Endodermal cell (in vitro differentiated cells): ENCODE results near the gene COQ8A. TPM values are rescaled to one million over a fixed set of nuclear protein-coding genes. Genes with fewer than 3 reads are reported as not detected.
"Not testable (repeated sequence)": the region's sequence is repeated elsewhere in the genome, so short reads cannot be mapped to it uniquely, and the experiment has no call there.

Experiments
- DNase-seq: peaks from one replicate; pipeline ENCODE4 v3.0.0-alpha.2; 2017
- H3K27ac ChIP-seq: 2 replicates; pipeline ENCODE4 v1.5.1; 2013; ENCODE audit warnings: mild to moderate bottlenecking, low read depth, low read length, moderate library complexity
- H3K27me3 ChIP-seq: 2 replicates; pipeline ENCODE4 v1.6.1; 2013; ENCODE audit warnings: mild to moderate bottlenecking, low read length, moderate library complexity; ENCODE audit not compliant: insufficient read depth, control insufficient read depth, poor library complexity, severe bottlenecking
- H3K36me3 ChIP-seq: 2 replicates; pipeline ENCODE4 v1.7.0; 2013; ENCODE audit warnings: mild to moderate bottlenecking, low read length, moderate library complexity; ENCODE audit not compliant: control insufficient read depth, insufficient read depth
- H3K4me1 ChIP-seq: one replicate; pipeline ENCODE4 v1.7.0; 2013; ENCODE audit warnings: low read length; ENCODE audit not compliant: control insufficient read depth, insufficient read depth
- H3K4me3 ChIP-seq: 2 replicates; pipeline ENCODE4 v1.5.1; 2013; ENCODE audit warnings: mild to moderate bottlenecking, low read length, moderate library complexity
- H3K9ac ChIP-seq: 2 replicates; pipeline ENCODE4 v1.6.1; 2013; ENCODE audit warnings: mild to moderate bottlenecking, low read length, moderate library complexity; ENCODE audit not compliant: poor library complexity, severe bottlenecking; ENCODE audit errors: extremely low read depth
- H3K9me3 ChIP-seq: 2 replicates; pipeline ENCODE4 v1.6.1; 2013; ENCODE audit warnings: mild to moderate bottlenecking, low read length, moderate library complexity; ENCODE audit not compliant: control insufficient read depth
- H3K27ac Mint-ChIP-seq: 2 replicates; pipeline ENCODE4 v1.8.0; 2020; ENCODE audit warnings: mixed read lengths
- H3K27me3 Mint-ChIP-seq: 2 replicates; pipeline ENCODE4 v1.8.0; 2021; ENCODE audit warnings: mild to moderate bottlenecking, mixed read lengths; ENCODE audit not compliant: insufficient read depth
- H3K36me3 Mint-ChIP-seq: 2 replicates; pipeline ENCODE4 v1.8.0; 2020; ENCODE audit warnings: low read depth, mixed read lengths
- H3K4me1 Mint-ChIP-seq: 2 replicates; pipeline ENCODE4 v1.8.0; 2020; ENCODE audit warnings: mixed read lengths
- H3K4me3 Mint-ChIP-seq: 2 replicates; pipeline ENCODE4 v1.8.0; 2020; ENCODE audit warnings: mild to moderate bottlenecking, moderate library complexity, mixed read lengths
- H3K9me3 Mint-ChIP-seq: 2 replicates; pipeline ENCODE4 v1.8.0; 2020; ENCODE audit warnings: mild to moderate bottlenecking, mixed read lengths
- CTCF ChIP-seq: fragments of 200-600 bp; sonication (generic); conservative IDR thresholded peaks from 2 replicates; pipeline ENCODE4 v1.5.0; 2021; ENCODE audit warnings: antibody characterized with exemption, mild to moderate bottlenecking
- WGBS, 2 experiments: methylation state at CpG; one replicate each; pipeline versions ENCODE4 v1.1.5 to v1.1.7; 2013; ENCODE audit warnings: missing lambda C conversion rate in 2 of 2, mixed read lengths in 1 of 2; ENCODE audit not compliant: insufficient coverage in 1 of 2, insufficient read length in 1 of 2; 5-methylcytosine and 5-hydroxymethylcytosine counted together
- total RNA-seq, 2 donors: library from RNA; stranded (reverse); fragmentation: NEBNext Ultra II Directional in 1 of 2; extraction: Animal tissue kit (Norgen Biotek cat#: 25700) in 1 of 2; gene quantifications; 2 replicates in 1 of 2; 3 replicates in 1 of 2; pipeline ENCODE4 v1.2.1, GENCODE V29; 2021

COQ8A gene
- total RNA-seq, 2 donors from 2014 or later: 6.6 to 14.9 TPM

DNA sequence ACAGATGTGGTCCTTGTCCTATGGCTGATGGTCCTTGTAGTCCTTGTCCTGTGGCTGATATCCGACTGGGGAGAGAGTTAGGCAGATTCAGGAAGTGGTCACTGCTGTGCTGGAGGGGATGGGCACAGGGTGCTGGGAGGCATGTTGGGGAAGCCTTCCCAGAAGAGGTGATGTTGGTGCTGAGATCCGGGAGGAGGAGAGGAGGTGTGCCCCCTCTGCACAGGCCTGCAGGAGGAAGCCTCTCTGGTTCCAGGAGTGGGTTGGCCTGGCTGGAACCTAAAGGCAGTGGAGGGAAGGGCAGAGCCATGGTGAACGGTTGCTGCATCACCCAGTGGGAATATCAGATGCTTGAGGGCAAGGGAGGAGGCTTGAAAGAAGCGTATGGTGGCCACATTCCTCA lies 14.7 kb downstream of the COQ8A start:
- Mint-ChIP-seq H3K9me3 (peaks cover 28% of the 10 kb centered on the region), H3K27me3 (peaks cover 5% of the 10 kb centered on the region), H3K4me3 (no peak overlapping the region), H3K27ac (no peak overlapping the region), H3K36me3 (peaks cover 6% of the 10 kb centered on the region), H3K4me1 (no peaks in the 10 kb centered on the region)
- Histone ChIP-seq H3K4me1 (no peaks in the 10 kb centered on the region), H3K27me3 (no peaks in the 10 kb centered on the region), H3K36me3 (no peaks in the 10 kb centered on the region), H3K9ac (no peak overlapping the region), H3K27ac (no peak overlapping the region), H3K9me3 (peaks cover 5% of the 10 kb centered on the region), H3K4me3 (no peak overlapping the region)
- DNase-seq: no peak
- TF ChIP-seq CTCF: no peak
- WGBS, 2 experiments: 92 to 100% methylated on average over 2 to 4 of the region's 4 CpGs

DNA sequence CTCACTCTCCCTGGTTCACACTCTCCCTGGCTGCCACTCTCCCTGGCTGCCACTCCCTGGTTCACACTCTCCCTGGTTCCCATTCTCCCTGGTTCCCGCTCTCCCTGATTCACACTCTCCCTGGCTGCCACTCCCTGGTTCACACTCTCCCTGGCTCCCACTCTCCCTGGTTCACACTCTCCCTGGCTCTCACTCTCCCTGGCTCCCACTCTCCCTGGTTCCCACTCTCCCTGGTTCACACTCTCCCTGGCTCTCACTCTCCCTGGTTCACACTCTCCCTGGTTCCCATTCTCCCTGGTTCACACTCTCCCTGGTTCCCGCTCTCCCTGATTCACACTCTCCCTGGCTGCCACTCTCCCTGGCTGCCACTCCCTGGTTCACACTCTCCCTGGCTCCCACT lies 15.8 kb downstream of the COQ8A start:
- not testable (repeated sequence) for H3K27me3 ChIP-seq, H3K27ac Mint-ChIP-seq, H3K4me1 Mint-ChIP-seq, H3K27ac ChIP-seq, H3K9ac ChIP-seq, H3K36me3 Mint-ChIP-seq, H3K4me1 ChIP-seq, H3K36me3 ChIP-seq, H3K4me3 Mint-ChIP-seq, H3K27me3 Mint-ChIP-seq, H3K4me3 ChIP-seq, DNase-seq
- H3K9me3 Mint-ChIP-seq: peaks cover 31% of the 10 kb centered on the region
- 85 to 98% methylated on average over 2 of the region's 2 CpGs for WGBS, 2 experiments
- peaks cover 11% of the 10 kb centered on the region for H3K9me3 ChIP-seq

GRCh38 chr1:226956942-226957713 lies 17.0 kb downstream of the COQ8A start:
- no peak overlapping the region for H3K4me3 Mint-ChIP-seq
- no peak for TF ChIP-seq CTCF

More at GRCh38 chr1:226956942-226957713, 17.0 kb downstream of the COQ8A start:
- Histone ChIP-seq H3K9me3 (peaks cover 11% of the 10 kb centered on the region), H3K36me3 (no peaks in the 10 kb centered on the region), H3K27ac (no peak overlapping the region), H3K4me3 (no peak overlapping the region), H3K4me1 (no peaks in the 10 kb centered on the region), H3K9ac (no peak overlapping the region), H3K27me3 (no peaks in the 10 kb centered on the region)
- peaks cover 31% of the 10 kb centered on the region for H3K9me3 Mint-ChIP-seq
- peaks cover 6% of the 10 kb centered on the region for H3K36me3 Mint-ChIP-seq
- peak; percentile 7 for DNase-seq
- WGBS, 2 experiments: 92 to 97% methylated on average over 3 to 6 of the region's 6 CpGs
- peaks cover 5% of the 10 kb centered on the region for H3K27me3 Mint-ChIP-seq
- no peak overlapping the region for H3K27ac Mint-ChIP-seq
- no peaks in the 10 kb centered on the region for H3K4me1 Mint-ChIP-seq
